GM10266 (cell line): ENCODE data around the gene SMARCAD1.

Experiments used
- DNase-seq: peaks from one replicate; pipeline ENCODE4 v3.0.0; 2012; ENCODE audit errors: extremely low spot score
- CTCF ChIP-seq: IDR thresholded peaks from 2 replicates; pipeline ENCODE4 v1.5.1; 2012; ENCODE audit warnings: mild to moderate bottlenecking, low read depth; ENCODE audit not compliant: control insufficient read depth, insufficient read depth; ENCODE audit errors: missing control alignments

The SMARCAD1 gene

GRCh38 chr4:94271248-94271647 lies 63.6 kb downstream of the SMARCAD1 start:
- no peak for TF ChIP-seq CTCF
- no peak for DNase-seq

GRCh38 chr4:94274912-94275311 lies 67.2 kb downstream of the SMARCAD1 start:
- no peak for TF ChIP-seq CTCF
- DNase-seq: no peak

GRCh38 chr4:94276204-94276603 lies 68.5 kb downstream of the SMARCAD1 start:
- TF ChIP-seq CTCF: no peak
- no peak for DNase-seq

GRCh38 chr4:94277534-94277933 lies 69.9 kb downstream of the SMARCAD1 start:
- DNase-seq: no peak
- TF ChIP-seq CTCF: no peak

- no peak for DNase-seq
These were observed 71.1 kb downstream of the SMARCAD1 start for GRCh38 chr4:94278781-94279180.

GRCh38 chr4:94284889-94285288 lies 77.2 kb downstream of the SMARCAD1 start:
- no peak for DNase-seq
- no peak for TF ChIP-seq CTCF

More at GRCh38 chr4:94278781-94279180, 71.1 kb downstream of the SMARCAD1 start:
- no peak for TF ChIP-seq CTCF

GRCh38 chr4:94285666-94286065 lies 78.0 kb downstream of the SMARCAD1 start:
- no peak for DNase-seq

More at GRCh38 chr4:94285666-94286065, 78.0 kb downstream of the SMARCAD1 start:
- TF ChIP-seq CTCF: no peak
